CD8-positive, alpha-beta memory T cell (primary cell): ENCODE measurements around the gene CTNNA3. TPM values are rescaled to one million over a fixed set of nuclear protein-coding genes. Genes with fewer than 3 reads are reported as not detected.
A peak's percentile ranks its signal among the peaks of the same experiment; 100 is the strongest.

Experiments used
- CTCF ChIA-PET: fragments of 350-600 bp; sonication (Branson Sonifier 250); formaldehyde crosslinking; loops from one replicate; lab custom pipeline; 2021; ENCODE audit warnings: antibody characterized with exemption; lab: Charles Lee
- POLR2A ChIA-PET: fragments of 350-600 bp; sonication (Branson Sonifier 250); formaldehyde crosslinking; loops from one replicate; lab custom pipeline; 2021; ENCODE audit warnings: antibody characterized with exemption; lab: Charles Lee
- DNase-seq, 5 donors: peaks; one replicate each; pipeline versions ENCODE4 v3.0.0 to v3.0.0-alpha.2; 2020 to 2022; ENCODE audit warnings: mixed read lengths in 1 of 5
- H3K27ac ChIP-seq: one replicate; pipeline ENCODE4 v1.7.0; 2013; ENCODE audit warnings: low read depth, mild to moderate bottlenecking, low read length, moderate library complexity
- H3K27me3 ChIP-seq: 2 replicates; pipeline ENCODE4 v1.7.0; 2013; ENCODE audit warnings: low read length, mild to moderate bottlenecking; ENCODE audit not compliant: insufficient read depth, poor library complexity, severe bottlenecking
- H3K36me3 ChIP-seq: 2 replicates; pipeline ENCODE4 v1.7.0; 2013; ENCODE audit warnings: mild to moderate bottlenecking, low read length, moderate library complexity; ENCODE audit not compliant: insufficient read depth
- H3K4me1 ChIP-seq: 2 replicates; pipeline ENCODE4 v1.7.0; 2013; ENCODE audit warnings: mild to moderate bottlenecking, low read length, moderate library complexity; ENCODE audit not compliant: insufficient read depth
- H3K4me3 ChIP-seq: 2 replicates; pipeline ENCODE4 v1.7.0; 2013; ENCODE audit warnings: mild to moderate bottlenecking, low read length
- H3K9me3 ChIP-seq: 2 replicates; pipeline ENCODE4 v1.7.0; 2013; ENCODE audit warnings: mild to moderate bottlenecking, low read length
- H3K27ac Mint-ChIP-seq, 8 donors: one replicate each; pipeline ENCODE4 v1.8.0; 2020 to 2021; ENCODE audit warnings: mixed read lengths in 8 of 8, mild to moderate bottlenecking in 6 of 8, inconsistent platforms in 3 of 8, moderate library complexity in 3 of 8
- H3K27me3 Mint-ChIP-seq, 2 donors: one replicate each; pipeline ENCODE4 v1.8.0; 2020 to 2021; ENCODE audit warnings: mixed read lengths in 2 of 2, mild to moderate bottlenecking in 1 of 2, moderate library complexity in 1 of 2
- H3K36me3 Mint-ChIP-seq, 3 donors: one replicate each; pipeline ENCODE4 v1.8.0; 2020 to 2021; ENCODE audit warnings: mixed read lengths in 3 of 3, inconsistent platforms in 1 of 3, mild to moderate bottlenecking in 1 of 3
- H3K4me1 Mint-ChIP-seq, 3 donors: one replicate each; pipeline ENCODE4 v1.8.0; 2020 to 2021; ENCODE audit warnings: mixed read lengths in 3 of 3, inconsistent platforms in 1 of 3, mild to moderate bottlenecking in 1 of 3
- H3K4me3 Mint-ChIP-seq, 7 donors: one replicate each; pipeline ENCODE4 v1.8.0; 2020 to 2021; ENCODE audit warnings: mixed read lengths in 7 of 7, mild to moderate bottlenecking in 6 of 7, moderate library complexity in 4 of 7, inconsistent platforms in 2 of 7
- H3K9me3 Mint-ChIP-seq, 5 donors: one replicate each; pipeline ENCODE4 v1.8.0; 2020 to 2022; ENCODE audit warnings: mixed read lengths in 5 of 5, mild to moderate bottlenecking in 3 of 5, moderate library complexity in 2 of 5, inconsistent platforms in 1 of 5
- polyA plus RNA-seq: library from polyadenylated mRNA; unstranded; fragments of 300-500 nt; fragmentation: Illumina TruSeq; gene quantifications from one replicate; pipeline ENCODE4 v1.2.3, GENCODE V29; 2021
- total RNA-seq, 2 experiments: library from RNA; stranded (reverse); gene quantifications; one replicate each; pipeline ENCODE4 v1.2.3, GENCODE V29; 2021

The CTNNA3 gene
- total and polyA plus RNA-seq, 3 experiments from 2014 or later: 0.92 TPM; not detected in 2

- Histone ChIP-seq H3K27ac (no peak within 1 kb of the TSS), H3K9me3 (no peaks in the 10 kb centered on the region), H3K27me3 (no peaks in the 10 kb centered on the region), H3K36me3 (no peaks in the 10 kb centered on the region), H3K4me3 (no peak within 1 kb of the TSS), H3K4me1 (no peaks in the 10 kb centered on the region)
- Mint-ChIP-seq H3K9me3 (peaks cover 0 to 4% (median 0%) of the 10 kb centered on the region in 5 donors), H3K4me3 (peak within 1 kb of the TSS in 1 of 7 donors; percentile 23), H3K27ac (no peak within 1 kb of the TSS), H3K27me3 (peaks cover 7 to 30% of the 10 kb centered on the region in 2 donors), H3K36me3 (peaks cover 0 to 3% (median 0%) of the 10 kb centered on the region in 3 donors), H3K4me1 (peaks cover 0 to 3% (median 0%) of the 10 kb centered on the region in 3 donors)
- POLR2A ChIA-PET: no interaction called here
- DNase-seq: no peak
- CTCF ChIA-PET: no interaction called here
These were observed 769.9 kb downstream of the CTNNA3 start, which contains the start of gene LRRTM3 for GRCh38 chr10:66925896-66926715. Gene LRRTM3 (plus strand): TSS chr10:66926036.

- H3K4me3 ChIP-seq: no peak overlapping the region
These were observed 770.6 kb downstream of the CTNNA3 start for GRCh38 chr10:66925373-66925772.

GRCh38 chr10:66924674-66925345, 771.2 kb downstream of the CTNNA3 start:
- no peak for DNase-seq
- Mint-ChIP-seq H3K27me3 (peaks cover 7 to 30% of the 10 kb centered on the region in 2 donors), H3K9me3 (peaks cover 0 to 3% (median 1%) of the 10 kb centered on the region in 5 donors), H3K36me3 (peaks cover 0 to 3% (median 0%) of the 10 kb centered on the region in 3 donors), H3K4me3 (no peak overlapping the region), H3K27ac (no peak overlapping the region), H3K4me1 (peaks cover 0 to 3% (median 0%) of the 10 kb centered on the region in 3 donors)
- no peaks in the 10 kb centered on the region for H3K9me3 ChIP-seq
- ChIA-PET POLR2A (no interaction called here), CTCF (no interaction called here)
- no peak overlapping the region for H3K27ac ChIP-seq
- no peaks in the 10 kb centered on the region for H3K4me1 ChIP-seq
- no peaks in the 10 kb centered on the region for H3K36me3 ChIP-seq
- H3K4me3 ChIP-seq: no peak overlapping the region
- H3K27me3 ChIP-seq: no peaks in the 10 kb centered on the region

More at GRCh38 chr10:66925373-66925772, 770.6 kb downstream of the CTNNA3 start:
- no peaks in the 10 kb centered on the region for H3K36me3 ChIP-seq
- CTCF ChIA-PET: no interaction called here
- H3K27ac ChIP-seq: no peak overlapping the region
- H3K4me1 ChIP-seq: no peaks in the 10 kb centered on the region
- H3K27me3 ChIP-seq: no peaks in the 10 kb centered on the region
- POLR2A ChIA-PET: no interaction called here
- H3K9me3 Mint-ChIP-seq: peaks cover 0 to 3% (median 1%) of the 10 kb centered on the region in 5 donors
- peaks cover 0 to 3% (median 0%) of the 10 kb centered on the region in 3 donors for H3K4me1 Mint-ChIP-seq
- no peak overlapping the region for H3K27ac Mint-ChIP-seq
- peaks cover 7 to 30% of the 10 kb centered on the region in 2 donors for H3K27me3 Mint-ChIP-seq
- no peaks in the 10 kb centered on the region for H3K9me3 ChIP-seq
- no peak for DNase-seq
- peaks cover 0 to 3% (median 0%) of the 10 kb centered on the region in 3 donors for H3K36me3 Mint-ChIP-seq
- no peak overlapping the region for H3K4me3 Mint-ChIP-seq

- DNase-seq: no peak
- Mint-ChIP-seq H3K4me1 (no peaks in the 10 kb centered on the region), H3K27me3 (peaks cover 0 to 2% of the 10 kb centered on the region in 2 donors), H3K27ac (no peak overlapping the region), H3K36me3 (peaks cover 0 to 2% (median 0%) of the 10 kb centered on the region in 3 donors), H3K4me3 (no peak overlapping the region), H3K9me3 (peaks cover 0 to 8% (median 1%) of the 10 kb centered on the region in 5 donors)
- H3K4me1 ChIP-seq: no peaks in the 10 kb centered on the region
- H3K4me3 ChIP-seq: no peak overlapping the region
- POLR2A ChIA-PET: no interaction called here
- H3K36me3 ChIP-seq: no peaks in the 10 kb centered on the region
- no peak overlapping the region for H3K27ac ChIP-seq
- H3K9me3 ChIP-seq: no peaks in the 10 kb centered on the region
- H3K27me3 ChIP-seq: no peaks in the 10 kb centered on the region
- CTCF ChIA-PET: no interaction called here
These were observed 776.7 kb downstream of the CTNNA3 start for GRCh38 chr10:66919248-66919647.

GRCh38 chr10:66917104-66917503, 778.9 kb downstream of the CTNNA3 start:
- Histone ChIP-seq H3K4me1 (no peaks in the 10 kb centered on the region), H3K9me3 (no peaks in the 10 kb centered on the region), H3K4me3 (no peak overlapping the region), H3K27me3 (no peaks in the 10 kb centered on the region), H3K27ac (no peak overlapping the region), H3K36me3 (no peaks in the 10 kb centered on the region)
- peaks cover 0 to 8% (median 3%) of the 10 kb centered on the region in 5 donors for H3K9me3 Mint-ChIP-seq
- H3K4me1 Mint-ChIP-seq: no peaks in the 10 kb centered on the region
- no peak for DNase-seq
- ChIA-PET CTCF (no interaction called here), POLR2A (no interaction called here)
- H3K27ac Mint-ChIP-seq: no peak overlapping the region
- no peak overlapping the region for H3K4me3 Mint-ChIP-seq
- H3K27me3 Mint-ChIP-seq: no peaks in the 10 kb centered on the region
- peaks cover 0 to 2% (median 0%) of the 10 kb centered on the region in 3 donors for H3K36me3 Mint-ChIP-seq

- Mint-ChIP-seq H3K4me3 (no peak overlapping the region), H3K36me3 (no peaks in the 10 kb centered on the region), H3K4me1 (no peaks in the 10 kb centered on the region), H3K9me3 (peaks cover 0 to 8% (median 3%) of the 10 kb centered on the region in 5 donors), H3K27me3 (no peaks in the 10 kb centered on the region), H3K27ac (no peak overlapping the region)
- no peak for DNase-seq
- ChIA-PET CTCF (no interaction called here), POLR2A (no interaction called here)
- Histone ChIP-seq H3K9me3 (no peaks in the 10 kb centered on the region), H3K36me3 (no peaks in the 10 kb centered on the region), H3K27ac (no peak overlapping the region), H3K4me3 (no peak overlapping the region), H3K4me1 (no peaks in the 10 kb centered on the region), H3K27me3 (no peaks in the 10 kb centered on the region)
These were observed 780.0 kb downstream of the CTNNA3 start for GRCh38 chr10:66916030-66916429.

- no peak overlapping the region for H3K27ac Mint-ChIP-seq
- H3K4me3 Mint-ChIP-seq: no peak overlapping the region
- H3K27me3 Mint-ChIP-seq: no peaks in the 10 kb centered on the region
- no peaks in the 10 kb centered on the region for H3K27me3 ChIP-seq
- no peaks in the 10 kb centered on the region for H3K4me1 ChIP-seq
- CTCF ChIA-PET: no interaction called here
- peaks cover 0 to 18% (median 3%) of the 10 kb centered on the region in 5 donors for H3K9me3 Mint-ChIP-seq
- no peak overlapping the region for H3K4me3 ChIP-seq
- H3K27ac ChIP-seq: no peak overlapping the region
- no peaks in the 10 kb centered on the region for H3K36me3 Mint-ChIP-seq
- DNase-seq: no peak
- no peaks in the 10 kb centered on the region for H3K4me1 Mint-ChIP-seq
- POLR2A ChIA-PET: no interaction called here
- H3K9me3 ChIP-seq: no peaks in the 10 kb centered on the region
- H3K36me3 ChIP-seq: no peaks in the 10 kb centered on the region
These were observed 785.3 kb downstream of the CTNNA3 start for GRCh38 chr10:66910671-66911070.

GRCh38 chr10:66892871-66893270, 803.1 kb downstream of the CTNNA3 start:
- POLR2A ChIA-PET: no interaction called here

More at GRCh38 chr10:66892871-66893270, 803.1 kb downstream of the CTNNA3 start:
- no peaks in the 10 kb centered on the region for H3K4me1 ChIP-seq
- CTCF ChIA-PET: no interaction called here
- H3K27me3 Mint-ChIP-seq: no peaks in the 10 kb centered on the region
- no peak overlapping the region for H3K4me3 Mint-ChIP-seq
- no peak overlapping the region for H3K27ac Mint-ChIP-seq
- H3K9me3 Mint-ChIP-seq: peaks cover 3 to 13% (median 6%) of the 10 kb centered on the region in 5 donors
- H3K9me3 ChIP-seq: no peaks in the 10 kb centered on the region
- H3K36me3 Mint-ChIP-seq: no peaks in the 10 kb centered on the region
- H3K4me1 Mint-ChIP-seq: no peaks in the 10 kb centered on the region
- no peaks in the 10 kb centered on the region for H3K27me3 ChIP-seq
- DNase-seq: no peak
- H3K27ac ChIP-seq: no peak overlapping the region
- no peaks in the 10 kb centered on the region for H3K36me3 ChIP-seq
- no peak overlapping the region for H3K4me3 ChIP-seq
